WERI-Rb-1 (cell line): Measurements from ENCODE around the gene STRA8.

ENCODE experiments used
- DNase-seq: peaks from one replicate; pipeline ENCODE4 v3.0.0-alpha.2; 2020
- H3K27ac ChIP-seq: fragments of 250-450 bp; sonication (Bioruptor Pico); 2 replicates; pipeline ENCODE4 v1.5.1; 2020; ENCODE audit warnings: mild to moderate bottlenecking, moderate library complexity
- H3K27me3 ChIP-seq: fragments of 250-450 bp; sonication (Bioruptor Pico); 2 replicates; pipeline ENCODE4 v1.5.1; 2021; ENCODE audit warnings: mild to moderate bottlenecking, low read depth, moderate library complexity; ENCODE audit not compliant: insufficient read depth, severe bottlenecking
- H3K36me3 ChIP-seq: fragments of 250-450 bp; sonication (Bioruptor Pico); 2 replicates; pipeline ENCODE4 v1.5.1; 2020; ENCODE audit warnings: mild to moderate bottlenecking, moderate library complexity
- H3K4me3 ChIP-seq: 2 replicates; pipeline ENCODE4 v1.5.1; 2011; ENCODE audit warnings: low read depth, mild to moderate bottlenecking, control low read depth, low read length
- H3K9me3 ChIP-seq: fragments of 250-450 bp; sonication (Bioruptor Pico); 2 replicates; pipeline ENCODE4 v1.5.1; 2021; ENCODE audit warnings: mild to moderate bottlenecking, moderate library complexity; ENCODE audit not compliant: severe bottlenecking
- TF ChIP-seq, protein P1 (sequence below): IDR thresholded peaks from 2 replicates; pipeline ENCODE4 v1.5.1; 2011; ENCODE audit warnings: low read depth, mild to moderate bottlenecking, control low read depth, inconsistent platforms, low read length

STRA8 gene

DNA sequence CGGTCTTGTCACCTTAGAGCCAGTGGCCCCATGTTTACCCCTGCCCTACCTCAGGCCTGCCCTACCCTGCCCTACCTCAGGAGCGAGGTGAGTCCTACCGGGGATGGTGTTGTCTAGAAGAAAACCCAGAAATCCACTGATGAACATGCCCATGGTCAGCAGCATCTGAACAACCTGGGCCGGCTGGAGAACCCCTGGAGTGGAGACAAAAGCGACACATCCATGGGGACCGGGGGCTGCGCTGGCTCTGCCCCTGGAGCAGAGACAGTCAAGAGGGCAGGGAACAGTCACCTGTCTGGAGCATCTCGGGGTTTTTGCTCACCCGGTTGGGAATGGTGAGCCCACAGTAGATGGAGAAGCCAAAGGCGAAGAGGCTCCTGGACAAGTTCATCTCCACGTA, 36.3 kb downstream of the STRA8 start:
- Histone ChIP-seq H3K36me3 (no peaks in the 10 kb centered on the region), H3K27ac (no peak overlapping the region), H3K27me3 (no peaks in the 10 kb centered on the region), H3K9me3 (no peaks in the 10 kb centered on the region), H3K4me3 (no peak overlapping the region)
- TF ChIP-seq, protein P1, sequence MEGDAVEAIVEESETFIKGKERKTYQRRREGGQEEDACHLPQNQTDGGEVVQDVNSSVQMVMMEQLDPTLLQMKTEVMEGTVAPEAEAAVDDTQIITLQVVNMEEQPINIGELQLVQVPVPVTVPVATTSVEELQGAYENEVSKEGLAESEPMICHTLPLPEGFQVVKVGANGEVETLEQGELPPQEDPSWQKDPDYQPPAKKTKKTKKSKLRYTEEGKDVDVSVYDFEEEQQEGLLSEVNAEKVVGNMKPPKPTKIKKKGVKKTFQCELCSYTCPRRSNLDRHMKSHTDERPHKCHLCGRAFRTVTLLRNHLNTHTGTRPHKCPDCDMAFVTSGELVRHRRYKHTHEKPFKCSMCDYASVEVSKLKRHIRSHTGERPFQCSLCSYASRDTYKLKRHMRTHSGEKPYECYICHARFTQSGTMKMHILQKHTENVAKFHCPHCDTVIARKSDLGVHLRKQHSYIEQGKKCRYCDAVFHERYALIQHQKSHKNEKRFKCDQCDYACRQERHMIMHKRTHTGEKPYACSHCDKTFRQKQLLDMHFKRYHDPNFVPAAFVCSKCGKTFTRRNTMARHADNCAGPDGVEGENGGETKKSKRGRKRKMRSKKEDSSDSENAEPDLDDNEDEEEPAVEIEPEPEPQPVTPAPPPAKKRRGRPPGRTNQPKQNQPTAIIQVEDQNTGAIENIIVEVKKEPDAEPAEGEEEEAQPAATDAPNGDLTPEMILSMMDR: no peak
- DNase-seq: no peak

DNA sequence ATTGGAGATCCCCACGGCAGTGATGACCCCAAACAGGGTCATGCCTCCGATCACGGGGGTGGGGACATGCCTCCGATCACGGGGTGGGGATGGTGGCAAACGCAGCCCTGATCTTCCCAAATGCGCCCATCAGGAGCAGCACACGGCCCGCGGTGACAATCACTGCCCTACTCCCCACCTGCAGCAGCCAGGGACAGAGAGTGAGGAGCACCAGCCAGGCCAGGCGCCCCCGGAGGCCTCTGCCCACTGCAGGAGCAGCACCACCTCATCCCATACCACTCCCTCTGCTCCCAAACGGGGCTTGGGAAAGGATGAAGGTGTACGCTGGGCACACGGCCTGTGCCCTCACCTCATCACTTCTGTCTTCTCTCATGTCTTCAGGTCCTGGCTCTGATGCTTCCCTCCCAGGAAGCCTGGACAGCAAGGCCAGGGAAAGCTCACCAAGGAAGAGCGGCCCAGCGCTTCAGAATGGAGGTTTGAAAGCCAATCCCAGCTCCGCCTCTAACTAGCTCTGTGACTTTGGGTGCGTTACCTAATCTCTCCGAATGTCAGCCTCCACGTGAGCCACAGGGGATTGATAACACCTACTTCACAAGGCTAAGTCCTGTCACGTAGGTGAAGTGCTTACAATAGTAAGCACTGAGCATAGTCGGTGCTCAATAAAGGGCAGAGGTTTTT, 37.1 kb downstream of the STRA8 start:
- Histone ChIP-seq H3K36me3 (no peaks in the 10 kb centered on the region), H3K27me3 (no peaks in the 10 kb centered on the region), H3K27ac (no peak overlapping the region), H3K4me3 (no peak overlapping the region), H3K9me3 (no peaks in the 10 kb centered on the region)
- TF ChIP-seq, protein P1: no peak
- no peak for DNase-seq

DNA sequence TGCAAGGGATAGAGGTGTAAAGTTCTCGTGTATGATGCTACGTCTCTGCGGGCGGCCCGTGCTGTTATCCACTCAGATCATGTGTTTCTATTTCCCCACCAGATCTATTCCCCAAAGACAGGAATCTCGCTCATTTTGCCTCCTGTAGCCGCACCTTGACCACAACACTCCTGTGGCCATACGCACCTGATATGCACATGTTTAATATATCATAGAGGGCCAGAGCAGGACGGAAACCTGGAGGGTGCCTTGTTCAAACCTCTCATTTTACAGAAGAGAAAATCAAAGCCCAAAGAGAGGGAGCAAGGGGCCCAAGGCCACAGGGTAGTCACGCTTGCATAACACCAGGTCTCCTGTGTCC, 37.6 kb downstream of the STRA8 start:
- no peak overlapping the region for H3K4me3 ChIP-seq
- H3K27me3 ChIP-seq: no peaks in the 10 kb centered on the region
- no peak overlapping the region for H3K27ac ChIP-seq
- H3K9me3 ChIP-seq: peaks cover 5% of the 10 kb centered on the region
- TF ChIP-seq, protein P1: no peak
- no peaks in the 10 kb centered on the region for H3K36me3 ChIP-seq
- no peak for DNase-seq

DNA sequence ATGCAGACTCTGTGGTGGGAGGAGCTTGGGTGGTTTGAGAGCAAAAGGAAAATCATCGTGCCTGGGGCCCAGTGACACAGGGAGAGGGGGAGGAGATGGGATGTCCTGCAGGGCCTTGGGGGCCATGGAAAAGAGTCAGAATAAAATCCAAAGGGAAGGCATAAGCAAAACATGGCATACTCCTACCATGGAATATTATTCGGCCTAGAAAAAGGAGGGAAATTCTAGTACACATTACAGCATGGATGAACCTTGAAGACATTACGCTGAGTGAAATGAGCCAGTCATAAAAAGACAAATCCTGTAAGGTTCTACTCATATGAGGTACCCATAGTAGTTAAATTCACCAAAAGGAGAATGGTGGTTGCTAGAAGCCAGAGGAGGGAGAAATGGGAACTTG, 38.7 kb downstream of the STRA8 start:
- H3K4me3 ChIP-seq: no peak overlapping the region
- TF ChIP-seq, protein P1: no peak

DNA sequence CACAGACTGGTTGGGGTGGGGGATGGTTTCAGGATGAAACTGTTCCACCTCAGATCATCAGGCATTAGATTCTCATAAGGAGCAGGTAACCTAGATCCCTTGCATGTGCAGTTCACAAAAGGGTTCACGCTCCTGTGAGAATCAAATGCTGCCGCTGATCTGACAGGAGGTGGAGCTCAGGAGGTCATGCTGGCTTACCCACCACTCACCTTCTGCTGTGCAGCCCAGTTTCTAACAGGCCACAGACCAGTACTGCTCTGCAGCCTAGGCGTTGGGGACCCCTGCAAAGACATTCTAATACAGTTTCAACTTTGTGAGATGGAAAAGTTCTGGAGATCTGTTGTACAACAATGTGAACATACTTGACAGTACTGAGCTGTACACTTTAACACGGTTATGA, 39.9 kb downstream of the STRA8 start:
- no peak for DNase-seq
- Histone ChIP-seq H3K9me3 (peaks cover 8% of the 10 kb centered on the region), H3K27me3 (no peaks in the 10 kb centered on the region), H3K27ac (no peak overlapping the region), H3K36me3 (no peaks in the 10 kb centered on the region), H3K4me3 (no peak overlapping the region)
- TF ChIP-seq, protein P1: no peak

More for the DNA sequence above, 38.7 kb downstream of the STRA8 start:
- Histone ChIP-seq H3K27ac (no peak overlapping the region), H3K27me3 (no peaks in the 10 kb centered on the region), H3K36me3 (no peaks in the 10 kb centered on the region), H3K9me3 (peaks cover 8% of the 10 kb centered on the region)
- no peak for DNase-seq
